Loucy (cell line): ENCODE measurements around the gene ATP13A3.

ENCODE experiments used
- H2AFZ ChIP-seq: fragments of 200-600 bp; sonication (generic); 2 replicates; pipeline ENCODE4 v1.6.0; 2016; ENCODE audit warnings: antibody characterized with exemption, mild to moderate bottlenecking, low read length, moderate library complexity
- H3F3A ChIP-seq: fragments of 200-600 bp; 2 replicates; pipeline ENCODE4 v1.6.0; 2016; ENCODE audit warnings: antibody characterized with exemption, low read depth, mild to moderate bottlenecking
- H3K27me3 ChIP-seq: fragments of 200-600 bp; sonication (generic); 2 replicates; pipeline ENCODE4 v1.6.1; 2014; ENCODE audit warnings: low read length, mild to moderate bottlenecking; ENCODE audit not compliant: insufficient read depth, poor library complexity, severe bottlenecking
- H3K36me3 ChIP-seq: fragments of 200-600 bp; sonication (generic); 2 replicates; pipeline ENCODE4 v1.6.1; 2016; ENCODE audit warnings: low read length; ENCODE audit not compliant: insufficient read depth
- H3K4me1 ChIP-seq: fragments of 200-600 bp; sonication (generic); 2 replicates; pipeline ENCODE4 v1.5.1; 2014; ENCODE audit warnings: low read length, mild to moderate bottlenecking; ENCODE audit not compliant: insufficient read depth, poor library complexity, severe bottlenecking
- H3K4me2 ChIP-seq: fragments of 200-600 bp; sonication (generic); 2 replicates; pipeline ENCODE4 v1.6.0; 2014; ENCODE audit warnings: antibody characterized with exemption, low read length, low read depth, mild to moderate bottlenecking; ENCODE audit not compliant: poor library complexity, severe bottlenecking
- H3K4me3 ChIP-seq: fragments of 200-600 bp; sonication (generic); 2 replicates; pipeline ENCODE4 v1.5.1; 2014; ENCODE audit warnings: low read length, mild to moderate bottlenecking, mixed read lengths; ENCODE audit not compliant: poor library complexity, severe bottlenecking
- H3K79me2 ChIP-seq: fragments of 200-600 bp; sonication (generic); 2 replicates; pipeline ENCODE4 v1.6.1; 2014; ENCODE audit warnings: low read length; ENCODE audit not compliant: insufficient read depth
- H3K9ac ChIP-seq: fragments of 200-600 bp; sonication (generic); 2 replicates; pipeline ENCODE4 v1.6.0; 2014; ENCODE audit warnings: mild to moderate bottlenecking, low read depth, low read length, moderate library complexity; ENCODE audit not compliant: poor library complexity, severe bottlenecking
- H3K9me2 ChIP-seq: fragments of 200-600 bp; sonication (generic); replicated peaks from 2 replicates; pipeline ENCODE4 v1.6.1; 2016; ENCODE audit warnings: low read depth, low read length, mixed read lengths
- H3K9me3 ChIP-seq: fragments of 200-600 bp; sonication (generic); 2 replicates; pipeline ENCODE4 v1.6.1; 2014; ENCODE audit warnings: mild to moderate bottlenecking, antibody characterized with exemption, low read length, low read depth; ENCODE audit not compliant: insufficient read depth
- H4K20me1 ChIP-seq: fragments of 200-600 bp; sonication (generic); 2 replicates; pipeline ENCODE4 v1.6.0; 2014; ENCODE audit warnings: antibody characterized with exemption, low read length, mild to moderate bottlenecking; ENCODE audit not compliant: insufficient read depth, poor library complexity, severe bottlenecking
- EZH2phosphoT487 ChIP-seq: fragments of 200-600 bp; IDR thresholded peaks from 2 replicates; pipeline ENCODE4 v1.6.1; 2018; ENCODE audit warnings: antibody characterized with exemption, mild to moderate bottlenecking, moderate library complexity, borderline replicate concordance
- TF ChIP-seq, protein P1 (sequence below): fragments of 200-600 bp; sonication (generic); conservative IDR thresholded peaks from 2 replicates; pipeline ENCODE4 v1.5.1; 2014; ENCODE audit warnings: mild to moderate bottlenecking, antibody characterized with exemption, low read length

Gene ATP13A3

DNA sequence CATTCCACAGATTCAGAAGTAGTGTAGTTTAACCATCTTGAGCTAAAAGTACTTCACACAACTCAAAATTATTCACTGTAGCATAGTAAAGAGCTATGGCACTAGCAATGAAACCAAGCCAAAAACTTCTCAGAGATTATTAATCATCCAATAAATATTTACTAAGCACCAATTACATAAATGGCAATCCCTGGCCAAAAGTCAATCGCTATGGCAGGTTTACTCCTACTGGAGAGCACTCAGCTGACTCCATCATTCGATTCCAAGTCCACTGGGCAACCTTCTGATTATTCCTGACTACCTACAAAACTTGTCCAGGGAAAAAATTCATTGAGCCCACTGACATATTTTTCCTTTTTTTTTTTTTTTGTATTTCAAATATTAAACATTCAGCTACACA, 23.9 kb downstream of the ATP13A3 start:
- H2AFZ ChIP-seq: no peak overlapping the region
- no peak overlapping the region for H3K4me3 ChIP-seq
- H3K9ac ChIP-seq: no peak overlapping the region
- no peaks in the 10 kb centered on the region for H3K9me2 ChIP-seq
- H4K20me1 ChIP-seq: peaks cover 23% of the 10 kb centered on the region
- TF ChIP-seq, protein P1, sequence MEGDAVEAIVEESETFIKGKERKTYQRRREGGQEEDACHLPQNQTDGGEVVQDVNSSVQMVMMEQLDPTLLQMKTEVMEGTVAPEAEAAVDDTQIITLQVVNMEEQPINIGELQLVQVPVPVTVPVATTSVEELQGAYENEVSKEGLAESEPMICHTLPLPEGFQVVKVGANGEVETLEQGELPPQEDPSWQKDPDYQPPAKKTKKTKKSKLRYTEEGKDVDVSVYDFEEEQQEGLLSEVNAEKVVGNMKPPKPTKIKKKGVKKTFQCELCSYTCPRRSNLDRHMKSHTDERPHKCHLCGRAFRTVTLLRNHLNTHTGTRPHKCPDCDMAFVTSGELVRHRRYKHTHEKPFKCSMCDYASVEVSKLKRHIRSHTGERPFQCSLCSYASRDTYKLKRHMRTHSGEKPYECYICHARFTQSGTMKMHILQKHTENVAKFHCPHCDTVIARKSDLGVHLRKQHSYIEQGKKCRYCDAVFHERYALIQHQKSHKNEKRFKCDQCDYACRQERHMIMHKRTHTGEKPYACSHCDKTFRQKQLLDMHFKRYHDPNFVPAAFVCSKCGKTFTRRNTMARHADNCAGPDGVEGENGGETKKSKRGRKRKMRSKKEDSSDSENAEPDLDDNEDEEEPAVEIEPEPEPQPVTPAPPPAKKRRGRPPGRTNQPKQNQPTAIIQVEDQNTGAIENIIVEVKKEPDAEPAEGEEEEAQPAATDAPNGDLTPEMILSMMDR: no peak
- no peak for TF ChIP-seq EZH2phosphoT487
- H3K4me1 ChIP-seq: peaks cover 9% of the 10 kb centered on the region
- peaks cover 34% of the 10 kb centered on the region for H3K36me3 ChIP-seq
- no peaks in the 10 kb centered on the region for H3K9me3 ChIP-seq
- peaks cover 65% of the 10 kb centered on the region for H3K79me2 ChIP-seq
- no peaks in the 10 kb centered on the region for H3K27me3 ChIP-seq
- H3F3A ChIP-seq: no peaks in the 10 kb centered on the region
- no peak overlapping the region for H3K4me2 ChIP-seq

DNA sequence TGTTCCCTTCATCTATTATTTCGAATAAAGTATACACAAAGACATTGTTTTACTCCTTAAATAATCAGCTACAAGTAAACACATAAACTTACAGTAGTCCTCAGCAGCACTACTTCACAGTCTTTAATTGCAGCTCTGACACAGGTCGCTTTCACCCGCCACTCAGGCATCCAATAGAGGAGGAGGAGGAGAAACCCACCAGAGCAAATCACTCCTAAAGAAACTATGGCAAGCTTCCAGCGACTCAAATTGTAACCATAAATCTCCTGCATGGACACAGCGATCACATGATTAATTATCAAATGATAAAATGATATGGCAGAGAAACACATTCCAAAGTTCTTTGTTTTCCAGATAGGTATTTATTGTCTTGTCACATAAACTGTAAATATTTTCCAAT, 26.2 kb downstream of the ATP13A3 start:
- Histone ChIP-seq H3K4me3 (no peak overlapping the region), H3K36me3 (peaks cover 56% of the 10 kb centered on the region), H2AFZ (no peak overlapping the region), H3K9me3 (no peaks in the 10 kb centered on the region), H4K20me1 (peaks cover 10% of the 10 kb centered on the region), H3K9me2 (no peaks in the 10 kb centered on the region), H3K27me3 (no peaks in the 10 kb centered on the region), H3F3A (peaks cover 6% of the 10 kb centered on the region; the same call in 1 of the 2 replicates), H3K9ac (no peak overlapping the region), H3K4me1 (no peaks in the 10 kb centered on the region), H3K4me2 (no peak overlapping the region), H3K79me2 (peaks cover 45% of the 10 kb centered on the region)
- TF ChIP-seq, protein P1: no peak
- no peak for TF ChIP-seq EZH2phosphoT487

DNA sequence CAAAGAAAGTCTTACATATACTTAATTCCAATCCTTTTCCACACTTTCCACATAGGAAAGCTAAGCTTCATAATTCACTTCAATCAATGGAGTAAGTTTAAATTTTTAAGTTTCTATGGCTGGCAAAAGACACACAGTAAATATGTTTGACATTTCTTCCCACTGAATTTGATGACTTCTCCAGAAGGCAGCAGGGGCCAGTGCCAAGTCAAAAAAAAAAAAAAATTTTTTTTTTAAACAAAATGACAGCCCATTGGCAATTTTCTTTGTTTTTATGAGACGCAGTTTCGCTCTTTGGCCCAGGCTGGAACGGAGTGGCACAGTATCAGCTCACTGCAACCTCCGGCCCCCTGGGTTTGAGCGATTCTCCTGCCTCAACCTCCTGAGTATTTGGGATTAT, 28.7 kb downstream of the ATP13A3 start:
- Histone ChIP-seq H3K9me3 (no peaks in the 10 kb centered on the region), H3K9me2 (no peaks in the 10 kb centered on the region), H3K4me2 (no peak overlapping the region), H4K20me1 (no peaks in the 10 kb centered on the region), H3K36me3 (peaks cover 78% of the 10 kb centered on the region), H3K4me1 (no peaks in the 10 kb centered on the region), H2AFZ (no peak overlapping the region), H3F3A (peaks cover 6% of the 10 kb centered on the region; the same call in 1 of the 2 replicates), H3K9ac (no peak overlapping the region), H3K27me3 (no peaks in the 10 kb centered on the region), H3K4me3 (no peak overlapping the region), H3K79me2 (peaks cover 22% of the 10 kb centered on the region)
- TF ChIP-seq EZH2phosphoT487: no peak
- TF ChIP-seq, protein P1: no peak
